GM15510 (cell line): Measurements from ENCODE around the gene AQP11.

Experiments used
- POLR2A ChIP-seq: IDR thresholded peaks from 3 replicates; pipeline ENCODE4 v1.6.1; 2011; ENCODE audit warnings: borderline replicate concordance; ENCODE audit not compliant: insufficient read length; ENCODE audit errors: extremely low read depth

The AQP11 gene

GRCh38 chr11:77580712-77581337, 8.9 kb upstream of the AQP11 start:
- no peak for TF ChIP-seq POLR2A

- no peak for TF ChIP-seq POLR2A
Observed at GRCh38 chr11:77589181-77589520, 602 bp upstream of the AQP11 start.

- TF ChIP-seq POLR2A, result no peak
Observed at GRCh38 chr11:77590194-77590782, 535 bp downstream of the AQP11 start.

GRCh38 chr11:77592727-77593126, 3.0 kb downstream of the AQP11 start:
- no peak for TF ChIP-seq POLR2A

GRCh38 chr11:77593883-77594282, 4.1 kb downstream of the AQP11 start:
- TF ChIP-seq POLR2A, result no peak

- no peak for TF ChIP-seq POLR2A
Observed at GRCh38 chr11:77596626-77597025, 6.9 kb downstream of the AQP11 start.

- TF ChIP-seq POLR2A, result no peak
Observed at GRCh38 chr11:77598195-77598594, 8.4 kb downstream of the AQP11 start.

GRCh38 chr11:77602381-77603088, 12.8 kb downstream of the AQP11 start:
- TF ChIP-seq POLR2A, result no peak

GRCh38 chr11:77604281-77604680, 14.5 kb downstream of the AQP11 start:
- TF ChIP-seq POLR2A, result no peak

GRCh38 chr11:77609234-77609633, 19.5 kb downstream of the AQP11 start:
- TF ChIP-seq POLR2A, result no peak

GRCh38 chr11:77611921-77612320, 22.2 kb downstream of the AQP11 start:
- no peak for TF ChIP-seq POLR2A

- no peak for TF ChIP-seq POLR2A
Observed at GRCh38 chr11:77617892-77618291, 28.1 kb downstream of the AQP11 start.

- TF ChIP-seq POLR2A, result no peak
Observed at GRCh38 chr11:77619576-77620198, 29.9 kb downstream of the AQP11 start.

GRCh38 chr11:77630157-77630710, 40.5 kb downstream of the AQP11 start:
- TF ChIP-seq POLR2A, result no peak

- no peak for TF ChIP-seq POLR2A
Observed at GRCh38 chr11:77636731-77637344, 47.1 kb downstream of the AQP11 start.

GRCh38 chr11:77637345-77638165, 47.8 kb downstream of the AQP11 start, which contains the start of gene CLNS1A:
Gene CLNS1A (minus strand): TSS chr11:77637794. CDS start chr11:77637714, 80 bp downstream.
- TF ChIP-seq POLR2A, result peak; percentile 89
